DOHH2 (cell line): ENCODE data around the gene TRPM3.

ENCODE experiments used
- H3F3A ChIP-seq: fragments of 200-600 bp; sonication (generic), shearing (Covaris generic); 2 replicates; pipeline ENCODE4 v1.6.0; 2016; ENCODE audit warnings: antibody characterized with exemption, mild to moderate bottlenecking; ENCODE audit not compliant: control insufficient read depth, insufficient read depth
- H3K27ac ChIP-seq: fragments of 200-600 bp; sonication (generic); 2 replicates; pipeline ENCODE4 v1.5.1; 2014; ENCODE audit warnings: low read depth, mild to moderate bottlenecking, low read length, moderate library complexity
- H3K27me3 ChIP-seq: fragments of 200-600 bp; sonication (generic); 2 replicates; pipeline ENCODE4 v1.6.1; 2014; ENCODE audit warnings: mild to moderate bottlenecking, low read length, mixed read lengths; ENCODE audit not compliant: control insufficient read depth
- H3K36me3 ChIP-seq: fragments of 200-600 bp; sonication (generic); 2 replicates; pipeline ENCODE4 v1.6.1; 2014; ENCODE audit warnings: mild to moderate bottlenecking, low read length, moderate library complexity, mixed read lengths; ENCODE audit not compliant: control insufficient read depth
- H3K4me1 ChIP-seq: fragments of 200-600 bp; sonication (generic); 2 replicates; pipeline ENCODE4 v1.6.1; 2014; ENCODE audit warnings: mild to moderate bottlenecking, low read length, mixed read lengths; ENCODE audit not compliant: control insufficient read depth
- H3K4me2 ChIP-seq: fragments of 200-600 bp; sonication (generic); 2 replicates; pipeline ENCODE4 v1.6.0; 2014; ENCODE audit warnings: mild to moderate bottlenecking, low read length, moderate library complexity
- H3K4me3 ChIP-seq: fragments of 200-600 bp; sonication (generic); 2 replicates; pipeline ENCODE4 v1.5.1; 2014; ENCODE audit warnings: mild to moderate bottlenecking, low read length, mixed read lengths
- H3K79me2 ChIP-seq: fragments of 200-600 bp; sonication (generic); 2 replicates; pipeline ENCODE4 v1.6.1; 2014; ENCODE audit warnings: mild to moderate bottlenecking, low read length, mixed read lengths; ENCODE audit not compliant: control insufficient read depth
- H3K9me2 ChIP-seq: fragments of 200-600 bp; sonication (generic); replicated peaks from 2 replicates; pipeline ENCODE4 v1.6.1; 2014; ENCODE audit warnings: mild to moderate bottlenecking, low read length, mixed read lengths; ENCODE audit not compliant: control insufficient read depth
- H3K9me3 ChIP-seq: fragments of 200-600 bp; sonication (generic); 2 replicates; pipeline ENCODE4 v1.6.1; 2014; ENCODE audit warnings: antibody characterized with exemption, low read length, mixed read lengths; ENCODE audit not compliant: control insufficient read depth, insufficient read depth
- H4K20me1 ChIP-seq: fragments of 200-600 bp; sonication (generic); 2 replicates; pipeline ENCODE4 v1.6.0; 2014; ENCODE audit warnings: low read depth, mild to moderate bottlenecking, antibody characterized with exemption, low read length, moderate library complexity; ENCODE audit not compliant: control insufficient read depth, insufficient read depth
- EZH2phosphoT487 ChIP-seq: fragments of 200-600 bp; sonication (generic); IDR thresholded peaks from 2 replicates; pipeline ENCODE4 v1.6.1; 2017; ENCODE audit warnings: borderline replicate concordance, mild to moderate bottlenecking, antibody characterized with exemption, low read length, moderate library complexity, mixed read lengths
- TF ChIP-seq, protein P1 (sequence below): fragments of 200-600 bp; sonication (generic); IDR thresholded peaks from one replicate; pipeline ENCODE4 v1.5.1; 2014; ENCODE audit warnings: antibody characterized with exemption, mild to moderate bottlenecking, low read depth, low read length; ENCODE audit not compliant: poor library complexity, severe bottlenecking

The TRPM3 gene

DNA sequence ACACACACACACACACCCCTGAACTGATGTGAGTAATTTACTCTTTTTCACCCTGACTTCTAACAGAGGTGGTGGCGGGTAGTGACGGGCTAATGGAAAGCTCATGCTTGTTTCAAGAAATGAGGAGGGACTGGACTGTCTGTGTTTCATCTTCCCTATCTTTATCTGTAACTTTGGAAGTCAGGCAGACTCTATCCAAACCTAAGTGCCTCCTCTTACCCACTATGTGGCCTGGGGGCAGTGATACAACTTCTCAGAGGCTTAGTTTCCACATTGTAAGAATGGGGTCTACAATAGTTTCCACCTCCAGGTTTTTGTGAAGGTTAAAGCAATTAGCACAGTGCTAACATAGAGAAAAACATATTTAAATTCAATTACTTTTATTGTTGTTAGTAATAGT is 5.9 kb upstream of the TRPM3 start:
- H3K4me2 ChIP-seq, result no peak overlapping the region
- H3K27me3 ChIP-seq, result no peaks in the 10 kb centered on the region
- no peak overlapping the region for H3K4me3 ChIP-seq
- H3F3A ChIP-seq, result no peaks in the 10 kb centered on the region
- no peaks in the 10 kb centered on the region for H4K20me1 ChIP-seq
- no peaks in the 10 kb centered on the region for H3K4me1 ChIP-seq
- H3K27ac ChIP-seq, result no peak overlapping the region
- H3K9me2 ChIP-seq, result no peaks in the 10 kb centered on the region
- H3K9me3 ChIP-seq, result no peaks in the 10 kb centered on the region
- TF ChIP-seq, protein P1, sequence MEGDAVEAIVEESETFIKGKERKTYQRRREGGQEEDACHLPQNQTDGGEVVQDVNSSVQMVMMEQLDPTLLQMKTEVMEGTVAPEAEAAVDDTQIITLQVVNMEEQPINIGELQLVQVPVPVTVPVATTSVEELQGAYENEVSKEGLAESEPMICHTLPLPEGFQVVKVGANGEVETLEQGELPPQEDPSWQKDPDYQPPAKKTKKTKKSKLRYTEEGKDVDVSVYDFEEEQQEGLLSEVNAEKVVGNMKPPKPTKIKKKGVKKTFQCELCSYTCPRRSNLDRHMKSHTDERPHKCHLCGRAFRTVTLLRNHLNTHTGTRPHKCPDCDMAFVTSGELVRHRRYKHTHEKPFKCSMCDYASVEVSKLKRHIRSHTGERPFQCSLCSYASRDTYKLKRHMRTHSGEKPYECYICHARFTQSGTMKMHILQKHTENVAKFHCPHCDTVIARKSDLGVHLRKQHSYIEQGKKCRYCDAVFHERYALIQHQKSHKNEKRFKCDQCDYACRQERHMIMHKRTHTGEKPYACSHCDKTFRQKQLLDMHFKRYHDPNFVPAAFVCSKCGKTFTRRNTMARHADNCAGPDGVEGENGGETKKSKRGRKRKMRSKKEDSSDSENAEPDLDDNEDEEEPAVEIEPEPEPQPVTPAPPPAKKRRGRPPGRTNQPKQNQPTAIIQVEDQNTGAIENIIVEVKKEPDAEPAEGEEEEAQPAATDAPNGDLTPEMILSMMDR, result no peak
- TF ChIP-seq EZH2phosphoT487, result no peak
- no peaks in the 10 kb centered on the region for H3K79me2 ChIP-seq
- no peaks in the 10 kb centered on the region for H3K36me3 ChIP-seq

- Histone ChIP-seq H3K27ac (no peak overlapping the region), H3K79me2 (no peaks in the 10 kb centered on the region), H3K9me2 (no peaks in the 10 kb centered on the region), H3K4me3 (no peak overlapping the region), H4K20me1 (no peaks in the 10 kb centered on the region), H3K4me2 (no peak overlapping the region), H3K27me3 (no peaks in the 10 kb centered on the region), H3K4me1 (no peaks in the 10 kb centered on the region), H3F3A (no peaks in the 10 kb centered on the region), H3K36me3 (no peaks in the 10 kb centered on the region), H3K9me3 (no peaks in the 10 kb centered on the region)
- no peak for TF ChIP-seq EZH2phosphoT487
- TF ChIP-seq, protein P1, result no peak
These were observed 1.0 kb upstream of the TRPM3 start for GRCh38 chr9:71122421-71122820.

- no peaks in the 10 kb centered on the region for H3K9me2 ChIP-seq
- H3K4me1 ChIP-seq, result no peaks in the 10 kb centered on the region
- H3K4me2 ChIP-seq, result no peak overlapping the region
- H3K79me2 ChIP-seq, result no peaks in the 10 kb centered on the region
- H3K27ac ChIP-seq, result no peak overlapping the region
- H3F3A ChIP-seq, result no peaks in the 10 kb centered on the region
- H3K9me3 ChIP-seq, result no peaks in the 10 kb centered on the region
- H4K20me1 ChIP-seq, result no peaks in the 10 kb centered on the region
- no peaks in the 10 kb centered on the region for H3K36me3 ChIP-seq
- no peak for TF ChIP-seq EZH2phosphoT487
- TF ChIP-seq, protein P1, result no peak
- no peak overlapping the region for H3K4me3 ChIP-seq
- no peaks in the 10 kb centered on the region for H3K27me3 ChIP-seq
These were observed 528 bp upstream of the TRPM3 start for GRCh38 chr9:71122022-71122275.
